ENCODE results near the gene TAF5L.

TAF5L gene

GRCh38 chr1:229627003-229627402 is 1.1 kb upstream of the TAF5L start:
- 0 out of 2 replicates have a peak, but pooled peaks cover 6% of the 10 kb centered on the region for H3K36me3 ChIP-seq (ENCODE audit: insufficient read depth)
- H2AFZ ChIP-seq (ENCODE audit: low read depth) = peak overlapping the region; percentile 88; the same call in 1 of the 2 replicates
- peaks cover 91% of the 10 kb centered on the region for H3K79me2 ChIP-seq (ENCODE audit: insufficient read depth, low read depth)
- H3K4me2 ChIP-seq = peak overlapping the region; percentile 87
- peak overlapping the region; percentile 79; the same call in 1 of the 2 replicates for H3K9ac ChIP-seq
- H4K20me1 ChIP-seq (ENCODE audit: insufficient read depth) = peaks cover 10% of the 10 kb centered on the region
- no peaks in the 10 kb centered on the region for H3K27me3 ChIP-seq (ENCODE audit: insufficient read depth, low read depth)
- H3K4me1 ChIP-seq (ENCODE audit: low read depth, poor library complexity, severe bottlenecking) = peaks cover 52% of the 10 kb centered on the region
- H3K4me3 ChIP-seq (IDR thresholded peaks at IDR 0.05; ENCODE audit: insufficient read depth, low read depth, low read length) = peak overlapping the region; percentile 98
- TF ChIP-seq, protein P1, sequence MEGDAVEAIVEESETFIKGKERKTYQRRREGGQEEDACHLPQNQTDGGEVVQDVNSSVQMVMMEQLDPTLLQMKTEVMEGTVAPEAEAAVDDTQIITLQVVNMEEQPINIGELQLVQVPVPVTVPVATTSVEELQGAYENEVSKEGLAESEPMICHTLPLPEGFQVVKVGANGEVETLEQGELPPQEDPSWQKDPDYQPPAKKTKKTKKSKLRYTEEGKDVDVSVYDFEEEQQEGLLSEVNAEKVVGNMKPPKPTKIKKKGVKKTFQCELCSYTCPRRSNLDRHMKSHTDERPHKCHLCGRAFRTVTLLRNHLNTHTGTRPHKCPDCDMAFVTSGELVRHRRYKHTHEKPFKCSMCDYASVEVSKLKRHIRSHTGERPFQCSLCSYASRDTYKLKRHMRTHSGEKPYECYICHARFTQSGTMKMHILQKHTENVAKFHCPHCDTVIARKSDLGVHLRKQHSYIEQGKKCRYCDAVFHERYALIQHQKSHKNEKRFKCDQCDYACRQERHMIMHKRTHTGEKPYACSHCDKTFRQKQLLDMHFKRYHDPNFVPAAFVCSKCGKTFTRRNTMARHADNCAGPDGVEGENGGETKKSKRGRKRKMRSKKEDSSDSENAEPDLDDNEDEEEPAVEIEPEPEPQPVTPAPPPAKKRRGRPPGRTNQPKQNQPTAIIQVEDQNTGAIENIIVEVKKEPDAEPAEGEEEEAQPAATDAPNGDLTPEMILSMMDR (conservative IDR thresholded peaks at IDR 0.05; ENCODE audit: low read depth, low read length) = no peak
- peak overlapping the region; percentile 72; the same call in 1 of the 2 replicates for H3K27ac ChIP-seq

- Histone ChIP-seq H3K4me1 (ENCODE audit: low read depth, poor library complexity, severe bottlenecking) (peaks cover 56% of the 10 kb centered on the region), H3K4me2 (peak overlapping the region; percentile 87), H3K27me3 (ENCODE audit: insufficient read depth, low read depth) (no peaks in the 10 kb centered on the region), H3K27ac (peak overlapping the region; percentile 72), H2AFZ (ENCODE audit: low read depth) (peak overlapping the region; percentile 60; the same call in 1 of the 2 replicates), H3K36me3 (ENCODE audit: insufficient read depth) (no peaks in the 10 kb centered on the region), H3K79me2 (ENCODE audit: insufficient read depth, low read depth) (peaks cover 91% of the 10 kb centered on the region), H3K4me3 (IDR thresholded peaks at IDR 0.05; ENCODE audit: insufficient read depth, low read depth, low read length) (peak overlapping the region; percentile 98), H3K9ac (peak overlapping the region; percentile 79; the same call in 1 of the 2 replicates), H4K20me1 (ENCODE audit: insufficient read depth) (no peaks in the 10 kb centered on the region; the same call in none of the 2 replicates)
- TF ChIP-seq, protein P1 (conservative IDR thresholded peaks at IDR 0.05; ENCODE audit: low read depth, low read length) = no peak
Measured at GRCh38 chr1:229625071-229625914, 629 bp downstream of the TAF5L start.

DNA sequence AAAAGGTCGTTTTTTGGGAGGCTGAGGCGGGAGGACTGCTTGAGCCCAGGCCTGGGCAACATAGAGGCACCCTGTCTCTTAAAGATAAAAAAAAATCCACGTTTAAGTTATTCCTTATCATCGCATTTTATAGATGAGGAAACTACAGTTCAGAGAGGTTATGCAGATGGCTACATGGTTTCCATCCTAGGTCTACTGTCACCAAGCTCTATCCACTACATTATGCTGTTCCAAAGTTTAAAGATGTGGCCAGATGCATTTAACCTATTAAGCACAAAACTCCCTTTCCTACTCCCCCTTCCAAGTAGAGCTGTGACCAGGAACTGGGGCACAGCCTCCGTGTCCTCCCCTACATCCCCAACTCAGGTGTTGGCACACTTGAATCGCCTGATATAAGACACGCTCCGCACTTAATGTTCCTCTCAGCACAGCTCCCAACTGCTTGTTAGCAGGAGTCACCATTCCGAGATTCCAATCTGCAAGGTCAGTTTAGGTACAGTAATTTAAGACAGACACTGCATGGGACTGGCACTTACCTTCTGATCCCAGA is 1.3 kb downstream of the TAF5L start:
- peaks cover 91% of the 10 kb centered on the region for H3K79me2 ChIP-seq (ENCODE audit: insufficient read depth, low read depth)
- no peaks in the 10 kb centered on the region for H3K27me3 ChIP-seq (ENCODE audit: insufficient read depth, low read depth)
- H3K9ac ChIP-seq = peak overlapping the region; percentile 33; the same call in 1 of the 2 replicates
- peak overlapping the region; percentile 87 for H3K4me2 ChIP-seq
- peaks cover 63% of the 10 kb centered on the region for H3K4me1 ChIP-seq (ENCODE audit: low read depth, poor library complexity, severe bottlenecking)
- peak overlapping the region; percentile 98 for H3K4me3 ChIP-seq (IDR thresholded peaks at IDR 0.05; ENCODE audit: insufficient read depth, low read depth, low read length)
- no peaks in the 10 kb centered on the region; the same call in none of the 2 replicates for H4K20me1 ChIP-seq (ENCODE audit: insufficient read depth)
- peak overlapping the region; percentile 60; the same call in 1 of the 2 replicates for H2AFZ ChIP-seq (ENCODE audit: low read depth)
- TF ChIP-seq, protein P1 (conservative IDR thresholded peaks at IDR 0.05; ENCODE audit: low read depth, low read length) = no peak
- no peaks in the 10 kb centered on the region for H3K36me3 ChIP-seq (ENCODE audit: insufficient read depth)
- peak overlapping the region; percentile 45; the same call in 1 of the 2 replicates for H3K27ac ChIP-seq

GRCh38 chr1:229623838-229624237 is 2.1 kb downstream of the TAF5L start:
- peaks cover 66% of the 10 kb centered on the region for H3K4me1 ChIP-seq (ENCODE audit: low read depth, poor library complexity, severe bottlenecking)
- H4K20me1 ChIP-seq (ENCODE audit: insufficient read depth) = no peaks in the 10 kb centered on the region; the same call in none of the 2 replicates
- H3K4me3 ChIP-seq (IDR thresholded peaks at IDR 0.05; ENCODE audit: insufficient read depth, low read depth, low read length) = no peak overlapping the region
- H3K27me3 ChIP-seq (ENCODE audit: insufficient read depth, low read depth) = no peaks in the 10 kb centered on the region
- H2AFZ ChIP-seq (ENCODE audit: low read depth) = no peak overlapping the region
- H3K79me2 ChIP-seq (ENCODE audit: insufficient read depth, low read depth) = peaks cover 91% of the 10 kb centered on the region
- peak overlapping the region; percentile 87 for H3K4me2 ChIP-seq
- no peak overlapping the region for H3K27ac ChIP-seq
- H3K9ac ChIP-seq = no peak overlapping the region
- no peaks in the 10 kb centered on the region for H3K36me3 ChIP-seq (ENCODE audit: insufficient read depth)
- TF ChIP-seq, protein P1 (conservative IDR thresholded peaks at IDR 0.05; ENCODE audit: low read depth, low read length) = no peak
